SHP77 (cell line): ENCODE measurements around the gene BFSP1.

Experiments
- DNase-seq, 2 experiments: peaks; one replicate each; lab custom pipeline; 2025; lab: John Stamatoyannopoulos, UW

Gene BFSP1

DNA sequence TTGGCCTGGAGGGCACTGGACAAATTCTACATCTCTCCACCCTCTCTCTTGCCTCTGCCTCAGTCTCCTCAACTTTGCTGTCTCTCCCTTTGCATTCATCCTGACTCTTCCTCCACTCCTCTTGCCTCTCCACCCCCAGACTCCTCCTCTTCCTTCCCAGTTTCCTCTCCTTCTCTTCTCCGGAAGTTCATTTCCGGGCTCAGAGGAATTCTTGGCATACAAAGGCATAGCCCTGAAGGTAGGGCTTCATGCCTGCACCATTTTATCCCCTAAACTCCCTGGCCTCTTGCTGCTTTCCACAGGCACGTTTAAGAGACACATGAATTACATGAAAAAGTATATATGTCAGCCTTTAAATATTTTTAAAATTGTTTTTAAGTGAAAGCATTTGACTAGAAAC lies 10.6 kb downstream of the BFSP1 start:
- no peak for DNase-seq

- DNase-seq: no peak
These were observed 11.4 kb downstream of the BFSP1 start for GRCh38 chr20:17519606-17520285.

GRCh38 chr20:17518339-17519052 lies 12.7 kb downstream of the BFSP1 start:
- no peak for DNase-seq

- DNase-seq: no peak
These were observed 16.1 kb downstream of the BFSP1 start for GRCh38 chr20:17515053-17515452.

- no peak for DNase-seq
These were observed 17.2 kb downstream of the BFSP1 start for GRCh38 chr20:17513939-17514338.

GRCh38 chr20:17511401-17511800 lies 19.8 kb downstream of the BFSP1 start:
- DNase-seq: no peak

- no peak for DNase-seq
These were observed 20.6 kb downstream of the BFSP1 start for GRCh38 chr20:17510548-17510947.

GRCh38 chr20:17508756-17509155 lies 22.4 kb downstream of the BFSP1 start:
- no peak for DNase-seq

DNA sequence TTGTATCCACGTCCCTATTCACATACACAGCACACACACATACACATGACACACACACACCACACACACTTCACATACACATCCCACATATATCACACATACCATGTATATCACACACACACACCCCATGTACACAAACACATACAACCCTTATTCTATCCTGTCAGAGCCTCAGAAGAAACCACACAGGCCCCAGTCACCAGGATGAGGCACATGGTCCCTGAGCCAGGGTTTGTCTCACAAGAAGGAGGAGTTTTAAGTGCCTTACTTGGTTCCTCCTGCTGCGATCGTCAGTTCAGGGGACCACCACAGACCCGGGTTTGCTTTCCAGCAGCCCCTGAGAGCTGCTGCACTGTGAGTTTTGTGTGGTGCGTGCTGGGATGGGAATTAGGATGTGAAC lies 23.6 kb downstream of the BFSP1 start:
- DNase-seq: no peak

DNA sequence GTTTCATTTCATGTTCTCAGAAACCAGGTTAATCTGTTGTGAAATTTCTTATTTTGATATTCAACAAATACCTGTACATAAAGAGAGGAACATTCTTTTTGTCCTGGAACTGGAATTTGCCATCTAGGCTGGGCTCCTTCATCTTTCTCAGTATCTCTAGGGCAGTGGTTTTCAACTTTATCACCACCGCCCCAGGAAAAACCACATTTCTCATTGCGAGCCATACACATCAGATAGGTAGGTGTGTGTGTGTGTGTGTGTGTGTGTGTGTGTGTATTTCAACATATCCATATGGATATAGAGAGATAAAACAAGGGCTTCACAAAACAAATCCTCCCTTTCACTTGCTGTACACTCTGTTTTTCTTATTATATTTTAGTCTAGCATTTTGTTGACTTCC lies 24.1 kb downstream of the BFSP1 start:
- DNase-seq: no peak

DNA sequence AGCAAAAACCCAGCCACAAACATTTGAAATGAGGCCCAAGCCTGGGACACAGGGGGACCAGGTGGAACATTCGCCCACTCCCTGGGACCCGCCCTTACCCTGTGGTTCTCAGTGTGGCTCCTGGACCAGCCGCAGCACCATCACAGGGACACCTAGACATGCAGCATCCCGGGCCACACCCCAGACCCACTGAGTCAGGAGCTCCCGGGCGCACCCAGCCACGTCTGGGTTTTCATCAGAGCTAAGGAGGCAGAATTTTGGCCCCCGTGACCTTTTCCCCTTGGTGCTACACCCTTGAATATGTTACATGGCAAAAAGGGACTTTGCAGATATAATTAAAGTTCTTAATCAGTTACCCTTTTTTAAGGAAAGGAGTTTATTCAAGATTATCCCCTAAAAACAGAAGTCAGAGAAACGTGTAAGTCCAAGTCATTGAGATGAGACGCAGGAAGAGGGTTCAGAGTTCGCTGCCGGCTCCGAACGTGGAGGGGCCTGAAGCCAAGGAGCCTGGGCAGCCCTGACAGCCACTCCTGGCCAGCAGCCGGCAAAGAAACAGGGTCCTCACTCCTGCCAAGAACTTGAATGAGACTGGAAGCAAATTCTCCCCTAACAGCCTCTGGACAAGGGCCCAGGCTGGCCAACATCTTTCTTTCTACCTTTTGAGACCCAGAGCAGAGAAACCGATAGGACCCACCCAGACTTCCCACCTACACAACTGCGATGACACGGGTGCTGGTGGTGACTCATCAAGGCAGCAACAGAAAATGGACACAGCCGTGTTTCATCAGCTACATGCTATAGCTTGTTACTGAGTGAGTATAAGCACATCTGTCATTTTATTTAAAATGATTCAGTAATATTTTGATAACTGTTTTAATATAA lies 25.3 kb downstream of the BFSP1 start:
- DNase-seq: peak in 1 of 2 experiments; percentile 33

DNA sequence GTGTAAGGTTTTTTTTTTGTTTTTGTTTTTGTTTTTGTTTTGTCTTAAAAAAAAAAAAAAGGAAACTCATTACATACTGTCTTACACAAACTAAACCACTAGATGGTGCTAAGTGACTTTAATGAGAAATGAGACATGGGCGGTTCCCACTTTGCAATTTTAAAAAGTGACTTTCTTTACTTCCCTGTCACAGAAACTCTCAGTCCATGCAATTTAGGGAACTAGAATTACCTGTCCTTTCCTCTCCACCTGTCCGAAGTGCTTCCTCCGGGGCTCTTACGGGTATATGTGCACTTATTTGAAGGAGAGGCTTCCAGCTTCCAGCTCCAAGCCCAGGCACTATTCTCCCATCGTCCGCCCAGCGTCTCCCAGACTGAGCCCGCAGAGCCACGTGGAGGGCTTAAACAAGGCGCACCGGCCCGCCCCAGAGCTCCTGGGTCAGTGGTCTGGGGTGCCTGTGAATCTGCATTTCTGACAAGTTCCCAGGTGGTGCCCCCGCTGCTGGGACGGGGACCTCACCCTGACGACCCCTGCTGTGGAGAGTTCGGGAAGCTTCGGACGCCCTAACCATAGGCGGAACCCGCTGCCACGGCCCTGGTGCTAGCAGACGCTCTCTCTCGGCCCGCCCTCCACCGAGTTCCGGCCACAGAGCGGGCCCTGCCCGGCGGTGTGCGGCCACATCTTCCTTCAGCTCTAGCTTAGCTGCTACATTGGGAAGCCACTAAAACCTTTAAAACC lies 26.1 kb downstream of the BFSP1 start:
- peak; percentile 61 to 62 for DNase-seq

GRCh38 chr20:17504066-17504897 lies 26.9 kb downstream of the BFSP1 start:
- peak in 1 of 2 experiments; percentile 61 for DNase-seq

GRCh38 chr20:17503301-17504065 lies 27.7 kb downstream of the BFSP1 start:
- no peak for DNase-seq

GRCh38 chr20:17502105-17502504 lies 29.1 kb downstream of the BFSP1 start:
- no peak for DNase-seq

DNA sequence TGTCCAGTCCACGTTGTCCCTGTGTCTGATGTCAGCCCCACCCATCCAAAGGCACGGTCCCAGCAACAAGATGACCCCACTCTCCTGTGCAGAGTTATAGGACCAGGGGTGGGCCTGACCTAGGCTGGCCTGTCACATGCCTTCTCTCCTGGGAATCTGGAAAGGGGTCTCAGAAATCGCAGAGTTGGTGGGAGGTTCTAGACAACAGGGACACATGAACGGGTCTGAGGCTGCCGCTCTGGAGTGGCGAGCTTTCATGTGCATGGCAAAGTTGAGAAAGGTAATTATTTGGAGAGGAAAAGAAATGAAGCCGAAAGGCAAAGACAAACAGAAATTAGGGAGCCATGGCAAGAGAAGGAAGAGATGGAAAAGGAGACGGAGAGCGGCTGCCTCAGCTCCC lies 29.5 kb downstream of the BFSP1 start:
- DNase-seq: no peak

DNA sequence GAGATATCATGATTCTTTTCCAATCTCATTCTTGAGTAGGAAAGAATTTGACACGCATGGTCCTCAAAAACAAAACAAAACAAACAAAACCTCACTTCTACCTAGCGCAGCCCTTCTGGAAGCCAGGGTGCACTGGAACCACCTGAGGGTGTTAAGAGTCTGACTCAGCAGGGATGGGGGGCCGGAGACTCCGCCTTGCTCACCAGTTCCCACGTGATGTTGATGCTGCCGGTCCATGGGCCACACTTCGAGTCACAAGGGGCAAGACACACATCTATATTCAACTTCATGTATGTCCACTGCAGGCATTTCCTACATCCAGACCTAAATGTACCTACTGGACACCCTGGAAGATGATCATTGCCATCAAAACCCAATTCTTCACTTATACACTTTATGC lies 30.4 kb downstream of the BFSP1 start:
- DNase-seq: no peak

DNA sequence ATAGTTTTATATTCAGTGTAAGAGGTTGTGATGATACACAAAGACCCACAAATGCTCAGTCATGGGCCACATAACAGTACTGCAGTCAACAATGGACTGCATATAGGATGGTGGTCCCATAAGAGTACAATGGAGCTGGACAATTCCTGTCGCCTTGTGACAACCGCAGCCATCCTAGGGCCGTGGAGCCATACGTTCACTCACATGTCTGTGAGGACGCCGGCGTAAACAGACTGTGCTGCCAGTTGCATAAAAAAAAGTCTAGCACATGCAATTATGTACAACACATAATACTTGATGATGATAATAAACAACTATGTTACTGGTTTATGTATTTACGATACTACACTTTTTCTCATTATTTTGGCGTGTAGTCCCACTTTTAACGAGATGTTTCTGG lies 30.9 kb downstream of the BFSP1 start:
- DNase-seq: no peak

- no peak for DNase-seq
These were observed 32.1 kb downstream of the BFSP1 start for GRCh38 chr20:17499041-17499440.

- DNase-seq: no peak
These were observed 32.5 kb downstream of the BFSP1 start for GRCh38 chr20:17498641-17499040.
